HepG2 (cell line): Measurements from ENCODE around the gene CA12. TPM values are rescaled to one million over a fixed set of nuclear protein-coding genes. Genes with fewer than 3 reads are reported as not detected.
A peak's percentile ranks its signal among the peaks of the same experiment; 100 is the strongest.

Source experiments
- FOXA3 ChIP-seq: IDR thresholded peaks from 2 replicates; pipeline ENCODE4 v1.6.1; 2016; ENCODE audit warnings: missing genetic modification reagents, missing compliant biosample characterization
- FOXP4 ChIP-seq: sonication (generic); formaldehyde crosslinking; IDR thresholded peaks from 2 replicates; pipeline ENCODE4 v1.4.0; 2020; ENCODE audit warnings: missing genetic modification reagents
- GZF1 ChIP-seq: sonication (generic); formaldehyde crosslinking; IDR thresholded peaks from 2 replicates; pipeline ENCODE4 v1.5.1; 2020; ENCODE audit warnings: mild to moderate bottlenecking, missing genetic modification reagents
- HOXA3 ChIP-seq: sonication (generic); formaldehyde crosslinking; IDR thresholded peaks from 2 replicates; pipeline ENCODE4 v1.5.0; 2020; ENCODE audit warnings: missing genetic modification reagents
- IKZF5 ChIP-seq: IDR thresholded peaks from 2 replicates; pipeline ENCODE4 v1.6.1; 2018; ENCODE audit warnings: missing genetic modification reagents, mild to moderate bottlenecking, missing compliant biosample characterization
- JARID2 ChIP-seq: sonication (generic); formaldehyde crosslinking; IDR thresholded peaks from 2 replicates; pipeline ENCODE4 v1.8.1; 2023; ENCODE audit warnings: missing genetic modification reagents, inconsistent platforms; ENCODE audit not compliant: insufficient replicate concordance
- PATZ1 ChIP-seq: sonication (generic); formaldehyde crosslinking; IDR thresholded peaks from 2 replicates; pipeline ENCODE4 v1.4.0; 2020; ENCODE audit warnings: missing genetic modification reagents
- PBX2 ChIP-seq: IDR thresholded peaks from 2 replicates; pipeline ENCODE4 v1.6.1; 2016; ENCODE audit warnings: control low read depth
- PITX1 ChIP-seq: sonication (generic); formaldehyde crosslinking; IDR thresholded peaks from 2 replicates; pipeline ENCODE4 v1.5.1; 2020; ENCODE audit warnings: mild to moderate bottlenecking, missing genetic modification reagents
- SP1 ChIP-seq, 2 experiments: fragments of 450-650 bp in 1 of 2; sonication (generic) in 1 of 2; formaldehyde crosslinking in 1 of 2; IDR thresholded peaks; 2 replicates each; pipeline versions ENCODE4 v1.4.0 to v1.6.1; 2016 to 2020; ENCODE audit warnings: missing genetic modification reagents in 1 of 2
- ZBTB10 ChIP-seq: sonication (generic); formaldehyde crosslinking; IDR thresholded peaks from 2 replicates; pipeline ENCODE4 v1.4.0; 2020; ENCODE audit warnings: missing genetic modification reagents, borderline replicate concordance
- ZNF224 ChIP-seq: sonication (generic); formaldehyde crosslinking; IDR thresholded peaks from 2 replicates; pipeline ENCODE4 v1.5.0; 2020; ENCODE audit warnings: mild to moderate bottlenecking, missing genetic modification reagents
- ZNF713 ChIP-seq: sonication (generic); formaldehyde crosslinking; IDR thresholded peaks from 2 replicates; pipeline ENCODE4 v1.4.0; 2020; ENCODE audit warnings: mild to moderate bottlenecking, missing genetic modification reagents
- polyA plus RNA-seq, 8 experiments: library from polyadenylated mRNA; depleted of rRNA in 3 of 8; stranded (reverse) in 7 of 8; unstranded in 1 of 8; fragments of >200 nt; fragmentation: Illumina TruSeq in 4 of 8; extraction: Trizol in 4 of 8; gene quantifications; 2 replicates each; pipeline versions ENCODE4 v1.2.1 to v1.2.3, GENCODE V29; 2011 to 2016; ENCODE audit warnings: low read depth in 4 of 8, missing spikeins in 1 of 8, mixed read lengths in 1 of 8; ENCODE audit not compliant: insufficient read depth in 1 of 8
- total RNA-seq, 5 experiments: library from RNA; depleted of rRNA; stranded (reverse); fragments of >200 nt; fragmentation: Illumina TruSeq; extraction: Trizol; gene quantifications; 2 replicates each; pipeline ENCODE4 v1.2.3, GENCODE V29; 2016; ENCODE audit warnings: low read depth in 1 of 5
- TF ChIP-seq, protein P1 (sequence below): IDR thresholded peaks from 2 replicates; pipeline ENCODE4 v1.6.1; 2016; ENCODE audit warnings: missing compliant biosample characterization, missing genetic modification reagents, borderline replicate concordance
- TF ChIP-seq, protein P2 (sequence below): sonication (generic); formaldehyde crosslinking; IDR thresholded peaks from 2 replicates; pipeline ENCODE4 v1.8.0; 2022; ENCODE audit warnings: missing genetic modification reagents, mild to moderate bottlenecking, moderate library complexity, borderline replicate concordance

Gene CA12
- total and polyA plus RNA-seq, 2 of the 13 experiments (the other 11 are each of a cell fraction or from before 2014, with no cell fraction given), result 0.07 to 0.20 TPM

DNA sequence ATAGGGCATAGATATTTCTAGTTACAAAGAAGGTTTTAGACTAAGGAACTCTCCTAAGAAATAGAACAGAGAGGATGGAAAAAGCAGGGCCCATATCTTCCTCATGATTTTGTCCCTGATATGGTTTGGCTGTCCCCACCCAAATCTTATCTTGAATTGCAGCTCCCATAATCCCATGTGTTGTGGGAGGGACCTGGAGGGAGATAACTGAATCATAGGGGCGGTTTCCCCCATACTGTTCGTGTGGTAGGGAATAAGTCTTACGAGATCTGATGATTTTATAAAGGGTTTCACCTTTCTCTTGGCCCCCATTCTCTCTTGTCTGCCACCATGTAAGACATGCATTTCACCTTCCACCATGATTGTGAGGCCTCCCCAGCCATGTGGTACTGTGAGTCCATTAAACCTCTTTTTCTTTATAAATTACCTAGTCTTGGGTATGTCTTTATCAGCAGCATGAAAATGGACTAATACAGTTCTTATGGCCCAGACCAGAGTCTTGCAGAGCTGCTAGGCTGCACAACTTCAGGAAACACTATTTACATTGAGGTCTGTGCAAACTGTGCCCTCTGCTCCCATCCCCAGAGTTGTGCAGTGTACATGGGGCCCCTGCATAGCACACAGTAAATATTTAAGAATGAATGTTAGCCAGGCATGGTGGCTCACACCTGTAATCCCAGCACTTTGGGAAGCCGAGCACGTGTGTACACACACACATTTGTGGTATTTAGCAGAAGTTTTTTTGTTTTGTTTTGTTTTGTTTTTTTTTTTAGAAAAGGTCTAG is 20.3 kb upstream of the CA12 start (continued):
- peak; percentile 84 for TF ChIP-seq FOXP4
- no peak for TF ChIP-seq ZNF713 (CRISPR knock-in tag)
- TF ChIP-seq IKZF5 (CRISPR knock-in tag), result no peak
- TF ChIP-seq PATZ1 (CRISPR knock-in tag), result peak; percentile 36; the same call in 1 of the 2 replicates
- TF ChIP-seq ZBTB10 (CRISPR knock-in tag), result no peak
- TF ChIP-seq PBX2, result no peak
- TF ChIP-seq HOXA3, result peak; percentile 45; the same call in 1 of the 2 replicates
- TF ChIP-seq PITX1 (CRISPR knock-in tag), result peak; percentile 69
- TF ChIP-seq FOXA3 (CRISPR knock-in tag), result peak; percentile 84
- TF ChIP-seq GZF1 (CRISPR knock-in tag), result no peak
- no peak for TF ChIP-seq JARID2 (CRISPR knock-in tag)
- TF ChIP-seq, protein P1, sequence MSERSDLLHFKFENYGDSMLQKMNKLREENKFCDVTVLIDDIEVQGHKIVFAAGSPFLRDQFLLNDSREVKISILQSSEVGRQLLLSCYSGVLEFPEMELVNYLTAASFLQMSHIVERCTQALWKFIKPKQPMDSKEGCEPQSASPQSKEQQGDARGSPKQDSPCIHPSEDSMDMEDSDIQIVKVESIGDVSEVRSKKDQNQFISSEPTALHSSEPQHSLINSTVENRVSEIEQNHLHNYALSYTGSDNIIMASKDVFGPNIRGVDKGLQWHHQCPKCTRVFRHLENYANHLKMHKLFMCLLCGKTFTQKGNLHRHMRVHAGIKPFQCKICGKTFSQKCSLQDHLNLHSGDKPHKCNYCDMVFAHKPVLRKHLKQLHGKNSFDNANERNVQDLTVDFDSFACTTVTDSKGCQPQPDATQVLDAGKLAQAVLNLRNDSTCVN (CRISPR knock-in tag), result no peak
- TF ChIP-seq ZNF224 (CRISPR knock-in tag), result no peak
- TF ChIP-seq, protein P2, sequence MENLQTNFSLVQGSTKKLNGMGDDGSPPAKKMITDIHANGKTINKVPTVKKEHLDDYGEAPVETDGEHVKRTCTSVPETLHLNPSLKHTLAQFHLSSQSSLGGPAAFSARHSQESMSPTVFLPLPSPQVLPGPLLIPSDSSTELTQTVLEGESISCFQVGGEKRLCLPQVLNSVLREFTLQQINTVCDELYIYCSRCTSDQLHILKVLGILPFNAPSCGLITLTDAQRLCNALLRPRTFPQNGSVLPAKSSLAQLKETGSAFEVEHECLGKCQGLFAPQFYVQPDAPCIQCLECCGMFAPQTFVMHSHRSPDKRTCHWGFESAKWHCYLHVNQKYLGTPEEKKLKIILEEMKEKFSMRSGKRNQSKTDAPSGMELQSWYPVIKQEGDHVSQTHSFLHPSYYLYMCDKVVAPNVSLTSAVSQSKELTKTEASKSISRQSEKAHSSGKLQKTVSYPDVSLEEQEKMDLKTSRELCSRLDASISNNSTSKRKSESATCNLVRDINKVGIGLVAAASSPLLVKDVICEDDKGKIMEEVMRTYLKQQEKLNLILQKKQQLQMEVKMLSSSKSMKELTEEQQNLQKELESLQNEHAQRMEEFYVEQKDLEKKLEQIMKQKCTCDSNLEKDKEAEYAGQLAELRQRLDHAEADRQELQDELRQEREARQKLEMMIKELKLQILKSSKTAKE (CRISPR knock-in tag), result peak; percentile 54
- no peak for TF ChIP-seq SP1 (IDR thresholded peaks at IDR 0.05)
- no peak for TF ChIP-seq SP1 (CRISPR knock-in tag; IDR thresholded peaks at IDR 0.05)
